Effector CD8-positive, alpha-beta T cell (primary cell): Measurements from ENCODE around the gene ATXN7L3B.

Experiments used
- DNase-seq: peaks from one replicate; lab custom pipeline; 2025; lab: John Stamatoyannopoulos, UW

ATXN7L3B gene

GRCh38 chr12:74551291-74551690 is 13.7 kb downstream of the ATXN7L3B start:
- DNase-seq, result no peak

- no peak for DNase-seq
Measured at GRCh38 chr12:74552201-74552600, 14.6 kb downstream of the ATXN7L3B start.

- DNase-seq, result no peak
Measured at GRCh38 chr12:74559728-74560127, 22.1 kb downstream of the ATXN7L3B start.

GRCh38 chr12:74563927-74564326 is 26.3 kb downstream of the ATXN7L3B start:
- DNase-seq, result no peak

- DNase-seq, result no peak
Measured at GRCh38 chr12:74578486-74578885, 40.9 kb downstream of the ATXN7L3B start.

GRCh38 chr12:74579446-74579845 is 41.8 kb downstream of the ATXN7L3B start:
- no peak for DNase-seq

- DNase-seq, result no peak
Measured at GRCh38 chr12:74579981-74580380, 42.3 kb downstream of the ATXN7L3B start.

GRCh38 chr12:74581439-74581838 is 43.8 kb downstream of the ATXN7L3B start:
- DNase-seq, result no peak

GRCh38 chr12:74584483-74585062 is 46.9 kb downstream of the ATXN7L3B start:
- DNase-seq, result no peak

GRCh38 chr12:74586251-74586650 is 48.6 kb downstream of the ATXN7L3B start:
- DNase-seq, result no peak
